Adrenal gland (tissue), 5 donors: Measurements from ENCODE around the gene ARX.

Experiments
- CTCF ChIP-seq, 6 experiments: fragments of 450-650 bp in 4 of 6; fragments of 200-600 bp in 2 of 6; sonication (generic) in 1 of 6; IDR thresholded peaks; 1 replicate in 5 of 6; 2 replicates in 1 of 6; pipeline versions ENCODE4 v1.5.1 to v1.8.0; 2016 to 2021; ENCODE audit warnings: antibody characterized with exemption in 6 of 6, mild to moderate bottlenecking in 2 of 6, moderate library complexity in 1 of 6
- POLR2A ChIP-seq, 2 donors: fragments of 450-650 bp; IDR thresholded peaks; one replicate each; pipeline ENCODE4 v1.6.1; 2017; ENCODE audit warnings: antibody characterized with exemption in 2 of 2, mild to moderate bottlenecking in 2 of 2, moderate library complexity in 1 of 2
- donor health status: DM: no; HTN: no; CAD: no.

GRCh38 chrX:24982306-24982965 lies 33.3 kb downstream of the ARX start:
- no peak for TF ChIP-seq POLR2A (IDR thresholded peaks at IDR 0.05)
- TF ChIP-seq CTCF (IDR thresholded peaks at IDR 0.05), result no peak
